HL-60/S4 treated with retinoic acid at 250 ng/mL for 4 days and 3 days (cell line): ENCODE results near the gene KLHL36.
"Not testable (repeated sequence)": the region's sequence is repeated elsewhere in the genome, so short reads cannot be mapped to it uniquely, and the experiment has no call there.

Experiments
- in situ Hi-C: fragments of 300-500 bp; cut with MboI; formaldehyde crosslinking; loops from 2 replicates; pipeline ENCODE4 v1.7.0; 2022; ENCODE audit warnings: low sequenced_read_pairs

Gene KLHL36

GRCh38 chr16:84614968-84615813 is 33.1 kb upstream of the KLHL36 start:
- in situ Hi-C loops, result loop anchor here (10.0 kb wide), 1 partner anchor 100 kb away; no protein-coding TSS in a partner anchor

- in situ Hi-C loops, result loop anchor here (10.0 kb wide), 1 partner anchor 102 kb away; no protein-coding TSS in a partner anchor
Observed at GRCh38 chr16:84616515-84616914, 31.8 kb upstream of the KLHL36 start.

GRCh38 chr16:84617041-84617790 is 31.1 kb upstream of the KLHL36 start:
- in situ Hi-C loops, result loop anchor here (10.0 kb wide), 1 partner anchor 102 kb away; no protein-coding TSS in a partner anchor

- in situ Hi-C loops, result loop anchor here (10.0 kb wide), 1 partner anchor 103 kb away; no protein-coding TSS in a partner anchor
Observed at GRCh38 chr16:84617791-84618580, 30.3 kb upstream of the KLHL36 start, which contains the start of gene COTL1. TSS of gene COTL1 (minus strand) at chr16:84618078. CDS start at chr16:84617914, 164 bp downstream.

GRCh38 chr16:84618581-84619460 is 29.5 kb upstream of the KLHL36 start:
- in situ Hi-C loops, result loop anchor here (10.0 kb wide), 1 partner anchor 104 kb away; no protein-coding TSS in a partner anchor

GRCh38 chr16:84620913-84621312 is 27.4 kb upstream of the KLHL36 start:
- in situ Hi-C loops, result not testable (repeated sequence)

- in situ Hi-C loops, result loop anchor here (25.0 kb wide), 1 partner anchor 337 kb away; no protein-coding TSS in a partner anchor
Observed at GRCh38 chr16:84625556-84625955, 22.8 kb upstream of the KLHL36 start.

- in situ Hi-C loops, result loop anchor here (25.0 kb wide), 1 partner anchor 334 kb away; no protein-coding TSS in a partner anchor
Observed at GRCh38 chr16:84628226-84628731, 20.0 kb upstream of the KLHL36 start.

- in situ Hi-C loops, result loop anchor here (25.0 kb wide), 1 partner anchor 333 kb away; no protein-coding TSS in a partner anchor
Observed at GRCh38 chr16:84629580-84629979, 18.7 kb upstream of the KLHL36 start.

GRCh38 chr16:84630009-84630408 is 18.3 kb upstream of the KLHL36 start:
- in situ Hi-C loops, result loop anchor here (25.0 kb wide), 1 partner anchor 332 kb away; no protein-coding TSS in a partner anchor

GRCh38 chr16:84630446-84631152 is 17.7 kb upstream of the KLHL36 start:
- in situ Hi-C loops, result loop anchor here (25.0 kb wide), 1 partner anchor 332 kb away; no protein-coding TSS in a partner anchor

GRCh38 chr16:84631153-84631466 is 17.2 kb upstream of the KLHL36 start:
- in situ Hi-C loops, result loop anchor here (25.0 kb wide), 1 partner anchor 331 kb away; no protein-coding TSS in a partner anchor

- in situ Hi-C loops, result loop anchor here (25.0 kb wide), 1 partner anchor 330 kb away; no protein-coding TSS in a partner anchor
Observed at GRCh38 chr16:84631886-84632285, 16.4 kb upstream of the KLHL36 start.

- in situ Hi-C loops, result loop anchor here (25.0 kb wide), 1 partner anchor 329 kb away; no protein-coding TSS in a partner anchor
Observed at GRCh38 chr16:84632862-84633261, 15.4 kb upstream of the KLHL36 start.

GRCh38 chr16:84633622-84634021 is 14.7 kb upstream of the KLHL36 start:
- in situ Hi-C loops, result loop anchor here (25.0 kb wide), 1 partner anchor 329 kb away; no protein-coding TSS in a partner anchor

- in situ Hi-C loops, result loop anchor here (25.0 kb wide), 1 partner anchor 327 kb away; no protein-coding TSS in a partner anchor
Observed at GRCh38 chr16:84635702-84636101, 12.6 kb upstream of the KLHL36 start.

- in situ Hi-C loops, result loop anchor here (25.0 kb wide), 1 partner anchor 325 kb away; no protein-coding TSS in a partner anchor
Observed at GRCh38 chr16:84637709-84638108, 10.6 kb upstream of the KLHL36 start.

GRCh38 chr16:84638231-84638806 is 10.0 kb upstream of the KLHL36 start:
- in situ Hi-C loops, result loop anchor here (25.0 kb wide), 1 partner anchor 324 kb away; no protein-coding TSS in a partner anchor
